ENCODE measurements around the gene MVP. TPM values are rescaled to one million over a fixed set of nuclear protein-coding genes. Genes with fewer than 3 reads are reported as not detected.

The MVP gene
- total and polyA plus RNA-seq, 7 donors, result 17.6 to 75.9 (median 34.3) TPM

DNA sequence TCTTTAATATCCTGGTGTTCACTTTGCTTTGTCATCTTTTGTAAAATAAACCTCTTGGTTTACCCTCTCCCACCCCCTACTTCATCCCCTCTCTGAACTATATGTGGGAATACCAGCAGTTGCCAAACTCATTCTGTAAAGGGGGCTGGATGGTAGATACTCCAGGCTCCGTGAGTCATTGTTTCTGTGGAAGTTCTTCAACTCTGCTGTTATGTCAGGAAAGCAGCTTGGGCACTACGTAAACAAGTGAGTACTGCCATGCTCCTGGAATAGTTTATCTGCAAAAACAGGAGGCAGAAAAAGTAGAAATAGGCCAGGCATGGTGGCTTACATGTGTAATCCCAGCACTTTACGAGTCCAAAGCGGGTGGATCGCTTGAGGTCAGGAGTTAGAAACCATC lies 17.6 kb downstream of the MVP start:
- H3K4me3 ChIP-seq, result no peak overlapping the region
- intact Hi-C loops (cut with DNase I), result no loop called here
- no peaks in the 10 kb centered on the region for H3K27me3 ChIP-seq (ENCODE audit: insufficient read depth in 3 of 3, low read length in 2 of 3)
- WGBS, 3 donors, result 94 to 97% (median 94%) methylated on average over 5 of the region's 5 CpGs
- no peaks in the 10 kb centered on the region for H3K4me1 ChIP-seq
- DNase-seq (no peak), ATAC-seq (no peak)
- no peaks in the 10 kb centered on the region for H3K9me3 ChIP-seq
- peaks cover 4 to 95% of the 10 kb centered on the region in 2 donors for H3K36me3 ChIP-seq (ENCODE audit: insufficient read depth in 1 of 2, low read depth in 1 of 2)
- H3K27ac ChIP-seq, result no peak overlapping the region
- TF ChIP-seq, protein P1, sequence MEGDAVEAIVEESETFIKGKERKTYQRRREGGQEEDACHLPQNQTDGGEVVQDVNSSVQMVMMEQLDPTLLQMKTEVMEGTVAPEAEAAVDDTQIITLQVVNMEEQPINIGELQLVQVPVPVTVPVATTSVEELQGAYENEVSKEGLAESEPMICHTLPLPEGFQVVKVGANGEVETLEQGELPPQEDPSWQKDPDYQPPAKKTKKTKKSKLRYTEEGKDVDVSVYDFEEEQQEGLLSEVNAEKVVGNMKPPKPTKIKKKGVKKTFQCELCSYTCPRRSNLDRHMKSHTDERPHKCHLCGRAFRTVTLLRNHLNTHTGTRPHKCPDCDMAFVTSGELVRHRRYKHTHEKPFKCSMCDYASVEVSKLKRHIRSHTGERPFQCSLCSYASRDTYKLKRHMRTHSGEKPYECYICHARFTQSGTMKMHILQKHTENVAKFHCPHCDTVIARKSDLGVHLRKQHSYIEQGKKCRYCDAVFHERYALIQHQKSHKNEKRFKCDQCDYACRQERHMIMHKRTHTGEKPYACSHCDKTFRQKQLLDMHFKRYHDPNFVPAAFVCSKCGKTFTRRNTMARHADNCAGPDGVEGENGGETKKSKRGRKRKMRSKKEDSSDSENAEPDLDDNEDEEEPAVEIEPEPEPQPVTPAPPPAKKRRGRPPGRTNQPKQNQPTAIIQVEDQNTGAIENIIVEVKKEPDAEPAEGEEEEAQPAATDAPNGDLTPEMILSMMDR (IDR thresholded peaks at IDR 0.05), result no peak

DNA sequence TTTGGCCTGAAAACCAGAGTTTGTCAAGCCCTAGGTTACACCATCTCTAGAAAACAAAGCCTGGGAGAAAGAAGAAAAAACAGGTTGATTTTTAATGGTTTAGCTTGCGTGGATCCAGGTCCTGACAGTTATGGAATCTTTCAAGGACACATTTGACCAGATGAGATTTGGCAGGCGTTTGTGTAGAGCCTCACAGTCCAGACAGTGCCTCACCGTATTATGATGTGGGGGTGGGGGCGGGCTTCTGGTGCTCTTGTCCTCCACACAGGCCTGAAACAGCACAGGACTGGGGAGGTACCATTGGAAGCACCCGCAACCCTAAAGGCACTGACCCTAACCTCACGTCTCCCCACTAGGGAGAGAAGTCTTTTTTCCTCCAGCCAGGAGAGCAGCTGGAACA lies 19.6 kb downstream of the MVP start:
- H3K36me3 ChIP-seq (ENCODE audit: insufficient read depth in 1 of 2, low read depth in 1 of 2), result peaks cover 0 to 88% of the 10 kb centered on the region in 2 donors
- TF ChIP-seq, protein P1 (IDR thresholded peaks at IDR 0.05), result no peak

DNA sequence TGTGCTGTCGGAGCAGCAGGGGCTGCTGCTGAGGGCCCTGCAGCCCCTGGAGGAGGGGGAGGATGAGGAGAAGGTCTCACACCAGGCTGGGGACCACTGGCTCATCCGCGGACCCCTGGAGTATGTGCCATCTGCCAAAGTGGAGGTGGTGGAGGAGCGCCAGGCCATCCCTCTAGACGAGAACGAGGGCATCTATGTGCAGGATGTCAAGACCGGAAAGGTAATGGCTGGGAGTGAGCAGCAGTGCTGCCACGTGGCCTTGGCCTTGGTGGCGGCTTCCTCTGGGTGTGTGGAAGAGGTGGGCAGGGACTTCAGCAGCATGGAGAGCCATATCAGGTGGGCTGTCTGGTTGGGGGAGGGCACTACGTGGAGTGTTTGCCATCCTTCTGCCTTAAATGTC lies 20.0 kb downstream of the MVP start:
- Histone ChIP-seq H3K9me3 (no peaks in the 10 kb centered on the region), H3K4me1 (no peaks in the 10 kb centered on the region), H3K4me3 (no peak overlapping the region), H3K27me3 (ENCODE audit: insufficient read depth in 3 of 3, low read length in 2 of 3) (no peaks in the 10 kb centered on the region), H3K36me3 (ENCODE audit: insufficient read depth in 1 of 2, low read depth in 1 of 2) (peaks cover 0 to 87% of the 10 kb centered on the region in 2 donors), H3K27ac (no peak overlapping the region)
- DNase-seq (no peak), ATAC-seq (no peak)
- intact Hi-C loops (cut with DNase I), result no loop called here
- WGBS, 3 donors, result 77 to 82% (median 81%) methylated on average over 10 of the region's 10 CpGs
- TF ChIP-seq, protein P1 (IDR thresholded peaks at IDR 0.05), result no peak

More for the DNA sequence above, 19.6 kb downstream of the MVP start:
- DNase-seq (no peak), ATAC-seq (no peak)
- Histone ChIP-seq H3K9me3 (no peaks in the 10 kb centered on the region), H3K4me3 (no peak overlapping the region), H3K4me1 (no peaks in the 10 kb centered on the region), H3K27me3 (ENCODE audit: insufficient read depth in 3 of 3, low read length in 2 of 3) (no peaks in the 10 kb centered on the region), H3K27ac (no peak overlapping the region)
- intact Hi-C loops (cut with DNase I), result no loop called here
- WGBS, 3 donors, result 83 to 88% (median 87%) methylated on average over 6 of the region's 6 CpGs

DNA sequence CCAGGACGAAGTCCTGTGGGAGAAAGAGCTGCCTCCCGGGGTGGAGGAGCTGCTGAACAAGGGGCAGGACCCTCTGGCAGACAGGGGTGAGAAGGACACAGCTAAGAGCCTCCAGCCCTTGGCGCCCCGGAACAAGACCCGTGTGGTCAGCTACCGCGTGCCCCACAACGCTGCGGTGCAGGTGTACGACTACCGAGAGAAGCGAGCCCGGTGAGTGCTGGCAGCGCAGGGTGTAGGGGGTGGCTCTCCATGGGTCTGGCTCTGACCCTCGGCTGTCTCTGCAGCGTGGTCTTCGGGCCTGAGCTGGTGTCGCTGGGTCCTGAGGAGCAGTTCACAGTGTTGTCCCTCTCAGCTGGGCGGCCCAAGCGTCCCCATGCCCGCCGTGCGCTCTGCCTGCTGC lies 21.4 kb downstream of the MVP start:
- ATAC-seq (no peak), DNase-seq (no peak)
- H3K9me3 ChIP-seq, result no peaks in the 10 kb centered on the region
- peaks cover 0 to 87% of the 10 kb centered on the region in 2 donors for H3K36me3 ChIP-seq (ENCODE audit: insufficient read depth in 1 of 2, low read depth in 1 of 2)
- WGBS, 3 donors, result 90 to 91% (median 90%) methylated on average over 23 of the region's 23 CpGs
- H3K4me3 ChIP-seq, result no peak overlapping the region
- H3K4me1 ChIP-seq, result no peaks in the 10 kb centered on the region
- intact Hi-C loops (cut with DNase I), result no loop called here
- no peaks in the 10 kb centered on the region for H3K27me3 ChIP-seq (ENCODE audit: insufficient read depth in 3 of 3, low read length in 2 of 3)
- no peak overlapping the region for H3K27ac ChIP-seq
- TF ChIP-seq, protein P1 (IDR thresholded peaks at IDR 0.05), result no peak

DNA sequence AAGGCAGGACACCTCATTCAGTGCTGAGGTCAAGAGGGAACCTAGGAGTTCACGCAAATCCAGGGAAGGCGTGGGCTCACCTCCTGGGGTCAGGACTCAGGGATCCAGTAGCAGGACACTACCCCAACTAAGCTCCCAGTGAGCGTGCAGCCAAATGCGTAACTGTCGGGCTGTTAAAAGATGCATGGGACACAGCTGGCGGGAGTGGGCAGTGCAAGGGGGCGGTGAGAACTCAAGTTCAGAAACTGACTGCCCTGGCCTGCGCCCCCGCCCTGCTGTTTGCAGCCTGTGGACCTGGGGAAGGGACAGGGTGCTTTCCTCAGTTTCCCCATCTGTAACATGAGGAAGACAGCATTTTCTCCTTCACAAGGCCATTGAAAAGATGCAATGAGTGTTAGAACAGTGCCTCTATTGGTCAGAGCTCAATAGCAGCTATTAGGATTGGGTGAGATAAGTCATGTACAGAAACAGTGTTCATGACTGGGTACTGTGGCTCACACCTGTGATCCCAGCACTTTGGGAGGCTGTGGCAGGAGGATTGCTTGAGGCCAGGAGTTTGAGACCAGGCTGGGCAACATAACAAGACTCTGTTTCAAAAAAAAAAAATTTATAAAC lies 22.6 kb downstream of the MVP start:
- Histone ChIP-seq H3K36me3 (ENCODE audit: insufficient read depth in 1 of 2, low read depth in 1 of 2) (peaks cover 0 to 87% of the 10 kb centered on the region in 2 donors), H3K4me3 (no peak overlapping the region), H3K4me1 (no peaks in the 10 kb centered on the region), H3K9me3 (no peaks in the 10 kb centered on the region), H3K27ac (no peak overlapping the region), H3K27me3 (ENCODE audit: insufficient read depth in 3 of 3, low read length in 2 of 3) (no peaks in the 10 kb centered on the region)
- ATAC-seq, result no peak
- TF ChIP-seq, protein P1 (IDR thresholded peaks at IDR 0.05), result no peak
- intact Hi-C loops (cut with DNase I), result no loop called here
- DNase-seq, result no peak
- WGBS, 3 donors, result 84 to 96% (median 91%) methylated on average over 9 of the region's 9 CpGs
